ENCODE data around the gene SGSM2.

SGSM2 gene, protein sequence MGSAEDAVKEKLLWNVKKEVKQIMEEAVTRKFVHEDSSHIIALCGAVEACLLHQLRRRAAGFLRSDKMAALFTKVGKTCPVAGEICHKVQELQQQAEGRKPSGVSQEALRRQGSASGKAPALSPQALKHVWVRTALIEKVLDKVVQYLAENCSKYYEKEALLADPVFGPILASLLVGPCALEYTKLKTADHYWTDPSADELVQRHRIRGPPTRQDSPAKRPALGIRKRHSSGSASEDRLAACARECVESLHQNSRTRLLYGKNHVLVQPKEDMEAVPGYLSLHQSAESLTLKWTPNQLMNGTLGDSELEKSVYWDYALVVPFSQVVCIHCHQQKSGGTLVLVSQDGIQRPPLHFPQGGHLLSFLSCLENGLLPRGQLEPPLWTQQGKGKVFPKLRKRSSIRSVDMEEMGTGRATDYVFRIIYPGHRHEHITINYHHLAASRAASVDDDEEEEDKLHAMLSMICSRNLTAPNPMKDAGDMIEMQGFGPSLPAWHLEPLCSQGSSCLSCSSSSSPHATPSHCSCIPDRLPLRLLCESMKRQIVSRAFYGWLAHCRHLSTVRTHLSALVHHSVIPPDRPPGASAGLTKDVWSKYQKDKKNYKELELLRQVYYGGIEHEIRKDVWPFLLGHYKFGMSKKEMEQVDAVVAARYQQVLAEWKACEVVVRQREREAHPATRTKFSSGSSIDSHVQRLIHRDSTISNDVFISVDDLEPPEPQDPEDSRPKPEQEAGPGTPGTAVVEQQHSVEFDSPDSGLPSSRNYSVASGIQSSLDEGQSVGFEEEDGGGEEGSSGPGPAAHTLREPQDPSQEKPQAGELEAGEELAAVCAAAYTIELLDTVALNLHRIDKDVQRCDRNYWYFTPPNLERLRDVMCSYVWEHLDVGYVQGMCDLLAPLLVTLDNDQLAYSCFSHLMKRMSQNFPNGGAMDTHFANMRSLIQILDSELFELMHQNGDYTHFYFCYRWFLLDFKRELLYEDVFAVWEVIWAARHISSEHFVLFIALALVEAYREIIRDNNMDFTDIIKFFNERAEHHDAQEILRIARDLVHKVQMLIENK

DNA sequence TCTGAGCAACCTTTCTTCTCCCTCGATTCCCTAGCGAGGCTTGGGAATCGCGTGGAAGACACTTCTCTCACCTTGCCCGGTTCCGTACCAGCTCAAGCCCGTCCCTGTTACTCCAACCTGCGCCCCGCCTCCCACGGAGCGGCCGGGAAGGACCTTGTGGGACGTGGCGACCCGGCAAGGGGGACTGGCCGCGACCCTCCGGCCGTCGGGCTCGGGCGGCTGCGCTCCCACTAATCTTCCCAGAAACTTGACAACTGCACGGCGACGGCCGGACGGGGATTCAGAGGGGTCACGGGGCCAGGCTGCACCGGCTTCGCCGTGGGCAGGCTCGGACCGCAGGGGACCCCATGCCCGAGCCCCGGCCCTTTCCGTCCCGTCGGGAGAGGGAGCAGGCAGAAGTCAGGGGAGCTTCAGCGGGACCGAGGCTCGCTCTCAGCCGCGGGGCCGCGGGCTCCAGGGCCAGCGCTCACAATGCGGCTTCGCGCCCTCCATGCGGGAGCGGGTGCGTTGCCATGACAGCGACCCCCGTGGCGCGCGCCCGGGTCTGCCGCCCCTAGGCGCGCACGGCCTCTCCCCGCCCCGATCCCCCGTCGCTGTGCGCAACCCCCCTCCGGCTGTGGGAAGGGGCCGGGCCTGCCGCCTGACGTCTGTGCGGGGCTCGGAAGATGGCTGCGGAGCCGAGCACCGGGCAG, at the start of gene SGSM2:
Gene SGSM2 (plus strand): TSS at position 650 of the 692 bp plus-strand sequence. CDS start 188 bp downstream, outside the sequence.
- H3K36me3 ChIP-seq (ENCODE audit: control insufficient read depth, insufficient read depth, low read length): peaks cover 28% of the 10 kb centered on the region
- H3K4me1 ChIP-seq (ENCODE audit: control insufficient read depth, insufficient read depth, low read length): peaks cover 5% of the 10 kb centered on the region
- no peaks in the 10 kb centered on the region for H3K27me3 ChIP-seq (ENCODE audit: control insufficient read depth, insufficient read depth, low read length)
- H3K9ac ChIP-seq (ENCODE audit: low read depth, low read length): peak within 1 kb of the TSS; percentile 90
- no peaks in the 10 kb centered on the region for H3K9me3 ChIP-seq (ENCODE audit: control insufficient read depth, insufficient read depth, low read length)
- H3K4me3 ChIP-seq (ENCODE audit: low read depth, low read length): peak within 1 kb of the TSS; percentile 95

- Histone ChIP-seq H3K4me3 (ENCODE audit: low read depth, low read length) (no peak overlapping the region), H3K9ac (ENCODE audit: low read depth, low read length) (no peak overlapping the region), H3K9me3 (ENCODE audit: control insufficient read depth, insufficient read depth, low read length) (no peaks in the 10 kb centered on the region), H3K4me1 (ENCODE audit: control insufficient read depth, insufficient read depth, low read length) (no peaks in the 10 kb centered on the region), H3K36me3 (ENCODE audit: control insufficient read depth, insufficient read depth, low read length) (peaks cover 13% of the 10 kb centered on the region), H3K27me3 (ENCODE audit: control insufficient read depth, insufficient read depth, low read length) (no peaks in the 10 kb centered on the region)
Observed at GRCh38 chr17:2289878-2290478, 47.3 kb upstream of the SGSM2 start.

DNA sequence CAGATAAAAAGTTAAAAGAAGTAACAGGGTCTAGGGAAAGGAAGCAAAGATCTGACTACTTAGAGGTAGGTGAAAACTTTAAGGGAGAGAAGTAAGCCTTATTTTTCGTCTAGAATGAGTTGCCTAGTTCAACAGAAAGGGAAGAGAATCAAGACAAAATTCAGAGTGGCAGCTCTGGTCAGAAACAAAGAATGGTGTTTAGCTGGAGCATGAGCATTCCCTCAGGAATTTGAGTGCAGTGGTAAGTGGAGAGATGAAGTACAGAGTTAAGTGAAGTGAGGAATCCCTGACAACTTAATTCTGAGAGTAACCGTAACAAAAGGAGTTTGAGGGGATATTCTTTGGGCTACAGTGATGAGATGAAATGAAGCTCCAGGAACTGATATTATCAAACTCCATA, 45.2 kb upstream of the SGSM2 start:
- peaks cover 19% of the 10 kb centered on the region for H3K36me3 ChIP-seq (ENCODE audit: control insufficient read depth, insufficient read depth, low read length)
- no peaks in the 10 kb centered on the region for H3K9me3 ChIP-seq (ENCODE audit: control insufficient read depth, insufficient read depth, low read length)
- no peak overlapping the region for H3K9ac ChIP-seq (ENCODE audit: low read depth, low read length)
- no peaks in the 10 kb centered on the region for H3K4me1 ChIP-seq (ENCODE audit: control insufficient read depth, insufficient read depth, low read length)
- no peak overlapping the region for H3K4me3 ChIP-seq (ENCODE audit: low read depth, low read length)
- no peaks in the 10 kb centered on the region for H3K27me3 ChIP-seq (ENCODE audit: control insufficient read depth, insufficient read depth, low read length)

DNA sequence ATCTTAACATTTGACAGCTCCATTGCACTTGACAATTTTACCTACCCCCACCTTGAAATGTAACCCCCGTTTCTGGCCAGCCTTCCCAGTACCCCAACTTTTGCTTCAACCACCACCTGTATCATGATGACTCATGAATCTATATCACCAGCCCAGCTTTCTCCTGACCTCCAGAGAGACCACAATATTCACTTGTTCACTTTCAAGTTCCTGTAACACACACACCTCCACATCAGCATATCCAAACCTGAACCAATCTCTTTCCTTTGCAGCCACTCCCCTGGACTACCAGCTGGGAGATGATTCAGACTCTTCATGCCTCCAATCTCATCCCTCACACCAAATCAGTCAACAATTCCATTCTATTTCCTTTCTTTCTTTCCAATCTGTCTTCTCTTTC, 41.7 kb upstream of the SGSM2 start:
- no peaks in the 10 kb centered on the region for H3K27me3 ChIP-seq (ENCODE audit: control insufficient read depth, insufficient read depth, low read length)
- H3K4me3 ChIP-seq (ENCODE audit: low read depth, low read length): no peak overlapping the region
- no peaks in the 10 kb centered on the region for H3K4me1 ChIP-seq (ENCODE audit: control insufficient read depth, insufficient read depth, low read length)
- H3K9ac ChIP-seq (ENCODE audit: low read depth, low read length): no peak overlapping the region
- H3K36me3 ChIP-seq (ENCODE audit: control insufficient read depth, insufficient read depth, low read length): peaks cover 20% of the 10 kb centered on the region
- H3K9me3 ChIP-seq (ENCODE audit: control insufficient read depth, insufficient read depth, low read length): no peaks in the 10 kb centered on the region

GRCh38 chr17:2297023-2297422, 40.3 kb upstream of the SGSM2 start:
- Histone ChIP-seq H3K4me1 (ENCODE audit: control insufficient read depth, insufficient read depth, low read length) (peaks cover 2% of the 10 kb centered on the region), H3K4me3 (ENCODE audit: low read depth, low read length) (no peak overlapping the region), H3K36me3 (ENCODE audit: control insufficient read depth, insufficient read depth, low read length) (peaks cover 20% of the 10 kb centered on the region), H3K9me3 (ENCODE audit: control insufficient read depth, insufficient read depth, low read length) (no peaks in the 10 kb centered on the region), H3K9ac (ENCODE audit: low read depth, low read length) (no peak overlapping the region), H3K27me3 (ENCODE audit: control insufficient read depth, insufficient read depth, low read length) (no peaks in the 10 kb centered on the region)

DNA sequence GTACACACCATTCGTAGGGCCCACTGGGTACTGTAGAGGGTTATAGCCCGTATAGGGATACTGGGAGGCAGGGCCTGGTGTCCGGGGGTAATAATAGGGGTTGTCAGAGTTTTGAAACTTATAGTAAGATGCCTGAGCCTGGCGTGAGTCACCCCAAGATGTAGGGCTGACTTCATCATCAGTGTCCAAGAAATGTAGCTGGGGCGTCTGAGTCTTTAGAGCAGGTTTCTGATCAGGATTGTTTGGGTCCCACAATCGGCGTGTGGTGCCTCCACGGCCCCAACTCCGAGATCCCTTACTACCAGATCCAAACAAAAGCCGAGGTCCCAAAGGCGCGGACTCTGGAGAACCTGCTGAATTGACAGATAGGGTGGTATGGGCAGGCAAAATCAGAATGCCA, 38.2 kb upstream of the SGSM2 start:
- Histone ChIP-seq H3K4me3 (ENCODE audit: low read depth, low read length) (no peak overlapping the region), H3K36me3 (ENCODE audit: control insufficient read depth, insufficient read depth, low read length) (peaks cover 13% of the 10 kb centered on the region), H3K9me3 (ENCODE audit: control insufficient read depth, insufficient read depth, low read length) (no peaks in the 10 kb centered on the region), H3K27me3 (ENCODE audit: control insufficient read depth, insufficient read depth, low read length) (no peaks in the 10 kb centered on the region), H3K9ac (ENCODE audit: low read depth, low read length) (no peak overlapping the region), H3K4me1 (ENCODE audit: control insufficient read depth, insufficient read depth, low read length) (peaks cover 2% of the 10 kb centered on the region)

DNA sequence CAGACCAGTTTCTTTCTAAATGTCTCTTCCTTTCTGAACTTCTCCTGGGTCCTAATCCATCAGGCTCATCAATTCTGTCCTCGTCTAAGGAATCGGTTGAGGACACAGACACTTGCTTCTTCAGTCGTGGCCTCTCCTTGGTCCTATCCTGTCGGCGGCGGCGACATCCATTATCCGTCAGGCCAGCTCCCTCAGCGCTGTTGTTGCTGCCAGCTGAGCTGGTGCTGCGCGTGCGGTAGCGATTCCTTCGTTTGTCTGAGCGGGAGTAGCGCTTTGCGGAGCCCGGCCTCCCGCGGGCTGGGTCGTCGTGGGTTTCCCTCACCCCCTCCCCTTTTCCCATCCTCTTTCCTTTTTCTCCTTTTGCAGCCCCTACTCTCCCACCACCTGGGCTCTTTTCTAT, 37.5 kb upstream of the SGSM2 start:
- peaks cover 10% of the 10 kb centered on the region for H3K36me3 ChIP-seq (ENCODE audit: control insufficient read depth, insufficient read depth, low read length)
- H3K9me3 ChIP-seq (ENCODE audit: control insufficient read depth, insufficient read depth, low read length): no peaks in the 10 kb centered on the region
- no peak overlapping the region for H3K4me3 ChIP-seq (ENCODE audit: low read depth, low read length)

DNA sequence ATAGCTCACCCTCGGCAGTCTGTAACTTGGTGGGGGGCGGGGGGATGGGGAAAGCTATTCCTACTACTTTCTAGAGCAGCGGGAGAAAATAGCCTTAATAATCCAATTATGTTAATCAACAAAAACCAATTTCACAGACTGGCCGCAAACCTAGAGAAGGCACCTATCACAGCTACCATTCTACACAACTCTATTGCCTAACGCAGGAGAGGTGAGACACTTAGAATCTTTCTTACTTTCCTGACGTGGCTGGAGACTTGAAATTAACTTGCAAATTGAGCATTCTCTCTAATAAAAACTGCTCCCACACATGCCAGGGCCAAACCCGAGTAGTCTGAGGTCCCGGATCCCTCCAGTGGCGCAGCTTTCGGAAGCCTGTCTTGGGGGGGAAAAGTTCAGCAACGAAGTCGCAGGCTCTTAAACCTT, 34.5 kb upstream of the SGSM2 start:
- Histone ChIP-seq H3K9ac (ENCODE audit: low read depth, low read length) (peak overlapping the region; percentile 89), H3K4me3 (ENCODE audit: low read depth, low read length) (peak overlapping the region; percentile 90), H3K9me3 (ENCODE audit: control insufficient read depth, insufficient read depth, low read length) (no peaks in the 10 kb centered on the region), H3K4me1 (ENCODE audit: control insufficient read depth, insufficient read depth, low read length) (peaks cover 2% of the 10 kb centered on the region), H3K36me3 (ENCODE audit: control insufficient read depth, insufficient read depth, low read length) (no peaks in the 10 kb centered on the region), H3K27me3 (ENCODE audit: control insufficient read depth, insufficient read depth, low read length) (no peaks in the 10 kb centered on the region)

More for the DNA sequence above, 37.5 kb upstream of the SGSM2 start:
- Histone ChIP-seq H3K9ac (ENCODE audit: low read depth, low read length) (no peak overlapping the region), H3K27me3 (ENCODE audit: control insufficient read depth, insufficient read depth, low read length) (no peaks in the 10 kb centered on the region), H3K4me1 (ENCODE audit: control insufficient read depth, insufficient read depth, low read length) (peaks cover 2% of the 10 kb centered on the region)

GRCh38 chr17:2303204-2304188, 33.8 kb upstream of the SGSM2 start, which contains the start of the genes SMG6 and SRR:
Gene SMG6 (minus strand): TSS chr17:2303785. CDS start chr17:2303720, 65 bp downstream.
Gene SRR (plus strand): TSS chr17:2303950. CDS start chr17:2315561, 11,611 bp downstream.
- H3K9me3 ChIP-seq (ENCODE audit: control insufficient read depth, insufficient read depth, low read length): no peaks in the 10 kb centered on the region
- H3K4me3 ChIP-seq (ENCODE audit: low read depth, low read length): peak within 1 kb of the TSS; percentile 90
- peak within 1 kb of the TSS; percentile 89 for H3K9ac ChIP-seq (ENCODE audit: low read depth, low read length)
- H3K4me1 ChIP-seq (ENCODE audit: control insufficient read depth, insufficient read depth, low read length): peaks cover 2% of the 10 kb centered on the region
- no peaks in the 10 kb centered on the region for H3K27me3 ChIP-seq (ENCODE audit: control insufficient read depth, insufficient read depth, low read length)
- no peaks in the 10 kb centered on the region for H3K36me3 ChIP-seq (ENCODE audit: control insufficient read depth, insufficient read depth, low read length)

DNA sequence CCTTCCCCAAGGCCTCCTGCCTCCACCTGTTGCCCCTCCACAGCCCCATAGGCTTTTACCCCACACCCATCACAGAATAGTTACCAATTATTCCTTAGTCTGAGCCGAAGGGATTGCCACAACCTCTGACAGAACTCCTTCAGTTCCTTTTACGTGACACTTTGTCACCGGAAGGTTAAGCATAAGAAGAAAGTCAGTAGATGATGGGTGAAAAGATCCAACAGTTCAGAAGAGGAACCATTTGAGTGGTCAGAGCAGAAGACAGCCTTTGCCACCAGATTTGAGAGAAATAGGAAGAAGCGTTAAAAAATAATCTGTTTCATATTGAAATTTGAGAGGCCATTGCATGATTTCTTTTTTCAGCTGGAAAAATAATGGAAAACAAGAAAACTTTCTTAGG, 32.4 kb upstream of the SGSM2 start:
- Histone ChIP-seq H3K27me3 (ENCODE audit: control insufficient read depth, insufficient read depth, low read length) (no peaks in the 10 kb centered on the region), H3K4me1 (ENCODE audit: control insufficient read depth, insufficient read depth, low read length) (peaks cover 2% of the 10 kb centered on the region), H3K9ac (ENCODE audit: low read depth, low read length) (no peak overlapping the region), H3K4me3 (ENCODE audit: low read depth, low read length) (no peak overlapping the region), H3K36me3 (ENCODE audit: control insufficient read depth, insufficient read depth, low read length) (no peaks in the 10 kb centered on the region), H3K9me3 (ENCODE audit: control insufficient read depth, insufficient read depth, low read length) (no peaks in the 10 kb centered on the region)

Data from iPS-15b (cell line).